Endothelial cell of umbilical vein (primary cell): ENCODE data around the gene TPRG1L. TPM values are rescaled to one million over a fixed set of nuclear protein-coding genes. Genes with fewer than 3 reads are reported as not detected.

ENCODE experiments used
- BruUV-seq: library from RNA; stranded (reverse); fragments of 400-500 nt; replicated peaks from 2 replicates; lab custom pipeline; 2021; lab: Mats Ljungman, UMichigan
- CTCF ChIA-PET: fragments of 300-600, 350-600 bp; sonication (Branson Sonifier 250); formaldehyde crosslinking; loops from one replicate; lab custom pipeline; 2021; ENCODE audit warnings: antibody characterized with exemption, inconsistent platforms; lab: Charles Lee
- POLR2A ChIA-PET: fragments of 300-600, 350-600 bp; sonication (Branson Sonifier 250); formaldehyde crosslinking; loops from one replicate; lab custom pipeline; 2021; ENCODE audit warnings: antibody characterized with exemption, inconsistent platforms; lab: Charles Lee
- DNase-seq: peaks from one replicate; pipeline ENCODE4 v3.0.0-alpha.2; 2011; ENCODE audit warnings: low read depth, low spot score
- FAIRE-seq: peaks from 2 replicates; lab custom pipeline; 2011; peaks lifted over from hg19 to GRCh38; lab: Jason Lieb, UNC
- H2AFZ ChIP-seq: 2 replicates; pipeline ENCODE4 v1.6.0; 2012; ENCODE audit warnings: low read depth, low read length, control low read depth, inconsistent platforms
- H3K27ac ChIP-seq: 2 replicates; pipeline ENCODE4 v1.5.1; 2011; ENCODE audit warnings: low read depth, mild to moderate bottlenecking, control low read depth, low read length, moderate library complexity; ENCODE audit not compliant: insufficient read depth
- H3K27me3 ChIP-seq, 2 experiments: 2 replicates each; pipeline versions ENCODE4 v1.6.0 to v1.6.1; 2011; ENCODE audit warnings: low read length in 2 of 2, mixed read lengths in 1 of 2; ENCODE audit not compliant: control insufficient read depth in 2 of 2, insufficient read depth in 2 of 2
- H3K36me3 ChIP-seq, 2 experiments: 2 replicates in 1 of 2; 3 replicates in 1 of 2; pipeline ENCODE4 v1.5.1; 2011; ENCODE audit warnings: low read length in 2 of 2, mild to moderate bottlenecking in 1 of 2, moderate library complexity in 1 of 2; ENCODE audit not compliant: control insufficient read depth in 2 of 2, insufficient read depth in 2 of 2; ENCODE audit errors: extremely low read depth in 1 of 2
- H3K4me1 ChIP-seq: 3 replicates; pipeline ENCODE4 v1.5.1; 2011; ENCODE audit warnings: mild to moderate bottlenecking, low read length; ENCODE audit not compliant: control insufficient read depth, insufficient read depth; ENCODE audit errors: extremely low read depth
- H3K4me2 ChIP-seq: 2 replicates; pipeline ENCODE4 v1.6.1; 2011; ENCODE audit warnings: low read length, control low read depth, mixed read lengths; ENCODE audit not compliant: insufficient read depth
- H3K4me3 ChIP-seq, 3 experiments: fragments of 200-600 bp in 1 of 3; sonication (generic), shearing (Covaris generic) in 1 of 3; replicated peaks in 1 of 3; 2 replicates each; pipeline ENCODE4 v1.5.1; 2011 to 2016; ENCODE audit warnings: control low read depth in 3 of 3, low read length in 3 of 3, mild to moderate bottlenecking in 2 of 3, inconsistent platforms in 1 of 3, low read depth in 1 of 3, moderate library complexity in 1 of 3; ENCODE audit not compliant: insufficient read depth in 1 of 3
- H3K79me2 ChIP-seq: 2 replicates; pipeline ENCODE4 v1.6.0; 2012; ENCODE audit warnings: low read length, inconsistent platforms; ENCODE audit not compliant: control insufficient read depth, insufficient read depth
- H3K9ac ChIP-seq: replicated peaks from 2 replicates; pipeline ENCODE3; 2011; ENCODE audit warnings: low read length, control low read depth; ENCODE audit not compliant: insufficient read depth; ENCODE audit errors: extremely low read depth
- H3K9me1 ChIP-seq: replicated peaks from 3 replicates; pipeline ENCODE4 v1.6.0; 2011; ENCODE audit warnings: mild to moderate bottlenecking, low read length; ENCODE audit not compliant: control insufficient read depth, insufficient read depth; ENCODE audit errors: extremely low read depth
- H3K9me3 ChIP-seq: replicated peaks from 2 replicates; pipeline ENCODE4 v1.5.1; 2012; ENCODE audit warnings: low read length, inconsistent platforms; ENCODE audit not compliant: control insufficient read depth, insufficient read depth
- H4K20me1 ChIP-seq: replicated peaks from 2 replicates; pipeline ENCODE3; 2011; ENCODE audit warnings: mild to moderate bottlenecking, low read length; ENCODE audit not compliant: control insufficient read depth, insufficient read depth; ENCODE audit errors: extremely low read depth
- CTCF ChIP-seq, 2 donors: IDR thresholded peaks; 1 replicate in 1 of 2; 2 replicates in 1 of 2; pipeline ENCODE4 v1.5.1; 2011; ENCODE audit warnings: low read length in 2 of 2, mild to moderate bottlenecking in 2 of 2, moderate library complexity in 2 of 2, control low read depth in 1 of 2, inconsistent platforms in 1 of 2, low read depth in 1 of 2; ENCODE audit not compliant: insufficient read depth in 1 of 2; ENCODE audit errors: extremely low read depth in 1 of 2
- EZH2 ChIP-seq: IDR thresholded peaks from 2 replicates; pipeline ENCODE4 v1.6.1; 2012; ENCODE audit warnings: borderline replicate concordance, low read depth, mild to moderate bottlenecking, moderate library complexity, low read length, inconsistent platforms; ENCODE audit not compliant: severe bottlenecking
- FOS ChIP-seq: IDR thresholded peaks from 2 replicates; pipeline ENCODE4 v1.6.1; 2011; ENCODE audit warnings: mild to moderate bottlenecking, low read length, moderate library complexity, borderline replicate concordance; ENCODE audit not compliant: insufficient read depth
- GATA2 ChIP-seq: IDR thresholded peaks from 2 replicates; pipeline ENCODE4 v1.7.0; 2011; ENCODE audit warnings: low read depth, mild to moderate bottlenecking, moderate library complexity, mixed read lengths, low read length; ENCODE audit not compliant: insufficient read length, insufficient read depth
- JUN ChIP-seq: IDR thresholded peaks from 2 replicates; pipeline ENCODE4 v1.6.1; 2011; ENCODE audit warnings: borderline replicate concordance, low read depth; ENCODE audit not compliant: insufficient read length, insufficient read depth
- MAX ChIP-seq: IDR thresholded peaks from 2 replicates; pipeline ENCODE4 v1.6.1; 2011; ENCODE audit not compliant: insufficient read depth, insufficient read length
- MYC ChIP-seq: IDR thresholded peaks from one replicate; pipeline ENCODE4 v1.6.1; 2011; ENCODE audit warnings: mild to moderate bottlenecking, low read depth, low read length
- POLR2A ChIP-seq: IDR thresholded peaks from 2 replicates; pipeline ENCODE4 v1.6.1; 2012; ENCODE audit warnings: low read depth, mild to moderate bottlenecking, control low read depth, low read length
- POLR2AphosphoS5 ChIP-seq: IDR thresholded peaks from 2 replicates; pipeline ENCODE4 v1.6.1; 2012; ENCODE audit warnings: low read depth, mild to moderate bottlenecking, control low read depth, low read length, moderate library complexity; ENCODE audit not compliant: insufficient read depth
- dilution Hi-C: fragments of 300-500 bp; cut with MboI; formaldehyde crosslinking; loops from one replicate; pipeline ENCODE4 v1.15.0; 2019; ENCODE audit warnings: low sequenced_read_pairs; ENCODE audit not compliant: extremely low pct_ligation_motif_present
- intact Hi-C: fragments of 100-400 bp; cut with micrococcal nuclease; formaldehyde crosslinking; loops from one replicate; pipeline ENCODE4 v1.10.0; 2022
- polyA plus RNA-seq, 4 experiments: library from polyadenylated mRNA; depleted of rRNA in 3 of 4; stranded (reverse) in 3 of 4; unstranded in 1 of 4; fragments of >200 nt; gene quantifications; 2 replicates each; pipeline versions ENCODE4 v1.2.1 to v1.2.3, GENCODE V29; 2011 to 2012; ENCODE audit warnings: missing spikeins in 1 of 4
- total RNA-seq: library from RNA; stranded (reverse); gene quantifications from 2 replicates; pipeline ENCODE4 v1.2.3, GENCODE V29; 2021

TPRG1L gene
- total and polyA plus RNA-seq, 2 donors (not counting 3 experiments of a cell fraction or from before 2014, with no cell fraction given): 52.3 to 53.8 TPM

- dilution Hi-C loops: no loop called here
- CTCF ChIA-PET: no interaction called here
- TF ChIP-seq POLR2A (no peak), MYC (no peak), CTCF (IDR thresholded peaks at IDR 0.05; ENCODE audit: extremely low read depth in 1 of 2, insufficient read depth in 1 of 2, low read depth in 1 of 2, low read length in 2 of 2) (no peak), MAX (no peak), FOS (no peak), JUN (no peak), EZH2 (no peak), GATA2 (no peak), POLR2AphosphoS5 (no peak)
- no peak overlapping the region for H2AFZ ChIP-seq
- intact Hi-C loops: no loop called here
- no peak overlapping the region for H3K4me3 ChIP-seq
- no peak overlapping the region for H3K4me2 ChIP-seq
- H3K36me3 ChIP-seq: peaks cover 0 to 13% of the 10 kb centered on the region in 2 experiments
- peaks cover 8% of the 10 kb centered on the region for H3K4me1 ChIP-seq
- FAIRE-seq (no peak), DNase-seq (no peak)
- H3K9me3 ChIP-seq: no peaks in the 10 kb centered on the region
- POLR2A ChIA-PET: no interaction called here
- H3K79me2 ChIP-seq: peaks cover 4% of the 10 kb centered on the region
- H3K9ac ChIP-seq: no peak overlapping the region
- no peaks in the 10 kb centered on the region for H4K20me1 ChIP-seq
- H3K27me3 ChIP-seq: peaks cover 0 to 3% of the 10 kb centered on the region in 2 experiments
- no peaks in the 10 kb centered on the region for H3K9me1 ChIP-seq
- BruUV-seq: no TSS peak
- H3K27ac ChIP-seq: no peak overlapping the region
These were observed 20.4 kb downstream of the TPRG1L start for GRCh38 chr1:3645247-3645646.
